Endothelial cell of umbilical vein (primary cell): ENCODE data around the gene C4orf51. TPM values are rescaled to one million over a fixed set of nuclear protein-coding genes. Genes with fewer than 3 reads are reported as not detected.

Source experiments
- BruUV-seq: library from RNA; stranded (reverse); fragments of 400-500 nt; replicated peaks from 2 replicates; lab custom pipeline; 2021; lab: Mats Ljungman, UMichigan
- CTCF ChIA-PET: fragments of 300-600, 350-600 bp; sonication (Branson Sonifier 250); formaldehyde crosslinking; loops from one replicate; lab custom pipeline; 2021; ENCODE audit warnings: antibody characterized with exemption, inconsistent platforms; lab: Charles Lee
- POLR2A ChIA-PET: fragments of 300-600, 350-600 bp; sonication (Branson Sonifier 250); formaldehyde crosslinking; loops from one replicate; lab custom pipeline; 2021; ENCODE audit warnings: antibody characterized with exemption, inconsistent platforms; lab: Charles Lee
- DNase-seq: peaks from one replicate; pipeline ENCODE4 v3.0.0-alpha.2; 2011; ENCODE audit warnings: low read depth, low spot score
- FAIRE-seq: peaks from 2 replicates; lab custom pipeline; 2011; peaks lifted over from hg19 to GRCh38; lab: Jason Lieb, UNC
- H2AFZ ChIP-seq: 2 replicates; pipeline ENCODE4 v1.6.0; 2012; ENCODE audit warnings: low read depth, low read length, control low read depth, inconsistent platforms
- H3K27ac ChIP-seq: 2 replicates; pipeline ENCODE4 v1.5.1; 2011; ENCODE audit warnings: low read depth, mild to moderate bottlenecking, control low read depth, low read length, moderate library complexity; ENCODE audit not compliant: insufficient read depth
- H3K27me3 ChIP-seq, 2 experiments: 2 replicates each; pipeline versions ENCODE4 v1.6.0 to v1.6.1; 2011; ENCODE audit warnings: low read length in 2 of 2, mixed read lengths in 1 of 2; ENCODE audit not compliant: control insufficient read depth in 2 of 2, insufficient read depth in 2 of 2
- H3K36me3 ChIP-seq, 2 experiments: 2 replicates in 1 of 2; 3 replicates in 1 of 2; pipeline ENCODE4 v1.5.1; 2011; ENCODE audit warnings: low read length in 2 of 2, mild to moderate bottlenecking in 1 of 2, moderate library complexity in 1 of 2; ENCODE audit not compliant: control insufficient read depth in 2 of 2, insufficient read depth in 2 of 2; ENCODE audit errors: extremely low read depth in 1 of 2
- H3K4me1 ChIP-seq: 3 replicates; pipeline ENCODE4 v1.5.1; 2011; ENCODE audit warnings: mild to moderate bottlenecking, low read length; ENCODE audit not compliant: control insufficient read depth, insufficient read depth; ENCODE audit errors: extremely low read depth
- H3K4me2 ChIP-seq: 2 replicates; pipeline ENCODE4 v1.6.1; 2011; ENCODE audit warnings: low read length, control low read depth, mixed read lengths; ENCODE audit not compliant: insufficient read depth
- H3K4me3 ChIP-seq, 3 experiments: fragments of 200-600 bp in 1 of 3; sonication (generic), shearing (Covaris generic) in 1 of 3; replicated peaks in 1 of 3; 2 replicates each; pipeline ENCODE4 v1.5.1; 2011 to 2016; ENCODE audit warnings: control low read depth in 3 of 3, low read length in 3 of 3, mild to moderate bottlenecking in 2 of 3, inconsistent platforms in 1 of 3, low read depth in 1 of 3, moderate library complexity in 1 of 3; ENCODE audit not compliant: insufficient read depth in 1 of 3
- H3K79me2 ChIP-seq: 2 replicates; pipeline ENCODE4 v1.6.0; 2012; ENCODE audit warnings: low read length, inconsistent platforms; ENCODE audit not compliant: control insufficient read depth, insufficient read depth
- H3K9ac ChIP-seq: replicated peaks from 2 replicates; pipeline ENCODE3; 2011; ENCODE audit warnings: low read length, control low read depth; ENCODE audit not compliant: insufficient read depth; ENCODE audit errors: extremely low read depth
- H3K9me1 ChIP-seq: replicated peaks from 3 replicates; pipeline ENCODE4 v1.6.0; 2011; ENCODE audit warnings: mild to moderate bottlenecking, low read length; ENCODE audit not compliant: control insufficient read depth, insufficient read depth; ENCODE audit errors: extremely low read depth
- H3K9me3 ChIP-seq: replicated peaks from 2 replicates; pipeline ENCODE4 v1.5.1; 2012; ENCODE audit warnings: low read length, inconsistent platforms; ENCODE audit not compliant: control insufficient read depth, insufficient read depth
- H4K20me1 ChIP-seq: replicated peaks from 2 replicates; pipeline ENCODE3; 2011; ENCODE audit warnings: mild to moderate bottlenecking, low read length; ENCODE audit not compliant: control insufficient read depth, insufficient read depth; ENCODE audit errors: extremely low read depth
- CTCF ChIP-seq, 2 donors: IDR thresholded peaks; 1 replicate in 1 of 2; 2 replicates in 1 of 2; pipeline ENCODE4 v1.5.1; 2011; ENCODE audit warnings: low read length in 2 of 2, mild to moderate bottlenecking in 2 of 2, moderate library complexity in 2 of 2, control low read depth in 1 of 2, inconsistent platforms in 1 of 2, low read depth in 1 of 2; ENCODE audit not compliant: insufficient read depth in 1 of 2; ENCODE audit errors: extremely low read depth in 1 of 2
- EZH2 ChIP-seq: IDR thresholded peaks from 2 replicates; pipeline ENCODE4 v1.6.1; 2012; ENCODE audit warnings: borderline replicate concordance, low read depth, mild to moderate bottlenecking, moderate library complexity, low read length, inconsistent platforms; ENCODE audit not compliant: severe bottlenecking
- FOS ChIP-seq: IDR thresholded peaks from 2 replicates; pipeline ENCODE4 v1.6.1; 2011; ENCODE audit warnings: mild to moderate bottlenecking, low read length, moderate library complexity, borderline replicate concordance; ENCODE audit not compliant: insufficient read depth
- GATA2 ChIP-seq: IDR thresholded peaks from 2 replicates; pipeline ENCODE4 v1.7.0; 2011; ENCODE audit warnings: low read depth, mild to moderate bottlenecking, moderate library complexity, mixed read lengths, low read length; ENCODE audit not compliant: insufficient read length, insufficient read depth
- JUN ChIP-seq: IDR thresholded peaks from 2 replicates; pipeline ENCODE4 v1.6.1; 2011; ENCODE audit warnings: borderline replicate concordance, low read depth; ENCODE audit not compliant: insufficient read length, insufficient read depth
- MAX ChIP-seq: IDR thresholded peaks from 2 replicates; pipeline ENCODE4 v1.6.1; 2011; ENCODE audit not compliant: insufficient read depth, insufficient read length
- MYC ChIP-seq: IDR thresholded peaks from one replicate; pipeline ENCODE4 v1.6.1; 2011; ENCODE audit warnings: mild to moderate bottlenecking, low read depth, low read length
- POLR2A ChIP-seq: IDR thresholded peaks from 2 replicates; pipeline ENCODE4 v1.6.1; 2012; ENCODE audit warnings: low read depth, mild to moderate bottlenecking, control low read depth, low read length
- POLR2AphosphoS5 ChIP-seq: IDR thresholded peaks from 2 replicates; pipeline ENCODE4 v1.6.1; 2012; ENCODE audit warnings: low read depth, mild to moderate bottlenecking, control low read depth, low read length, moderate library complexity; ENCODE audit not compliant: insufficient read depth
- dilution Hi-C: fragments of 300-500 bp; cut with MboI; formaldehyde crosslinking; loops from one replicate; pipeline ENCODE4 v1.15.0; 2019; ENCODE audit warnings: low sequenced_read_pairs; ENCODE audit not compliant: extremely low pct_ligation_motif_present
- intact Hi-C: fragments of 100-400 bp; cut with micrococcal nuclease; formaldehyde crosslinking; loops from one replicate; pipeline ENCODE4 v1.10.0; 2022
- polyA plus RNA-seq, 4 experiments: library from polyadenylated mRNA; depleted of rRNA in 3 of 4; stranded (reverse) in 3 of 4; unstranded in 1 of 4; fragments of >200 nt; gene quantifications; 2 replicates each; pipeline versions ENCODE4 v1.2.1 to v1.2.3, GENCODE V29; 2011 to 2012; ENCODE audit warnings: missing spikeins in 1 of 4
- total RNA-seq: library from RNA; stranded (reverse); gene quantifications from 2 replicates; pipeline ENCODE4 v1.2.3, GENCODE V29; 2021

The C4orf51 gene
- total and polyA plus RNA-seq, 2 donors (not counting 3 experiments of a cell fraction or from before 2014, with no cell fraction given): not detected

GRCh38 chr4:145709843-145710242 lies 29.9 kb downstream of the C4orf51 start:
- intact Hi-C loops (no loop called here), dilution Hi-C loops (no loop called here)
- Histone ChIP-seq H3K9me1 (no peaks in the 10 kb centered on the region), H3K79me2 (no peaks in the 10 kb centered on the region), H3K27me3 (peaks cover 7 to 11% of the 10 kb centered on the region in 2 experiments), H2AFZ (no peak overlapping the region), H3K36me3 (no peaks in the 10 kb centered on the region), H3K27ac (no peak overlapping the region), H3K9me3 (no peaks in the 10 kb centered on the region), H3K4me2 (no peak overlapping the region), H4K20me1 (no peaks in the 10 kb centered on the region), H3K4me3 (no peak overlapping the region), H3K4me1 (no peaks in the 10 kb centered on the region), H3K9ac (no peak overlapping the region)
- DNase-seq (no peak), FAIRE-seq (no peak)
- TF ChIP-seq POLR2A: no peak
- no peak for TF ChIP-seq CTCF (IDR thresholded peaks at IDR 0.05; ENCODE audit: extremely low read depth in 1 of 2, insufficient read depth in 1 of 2, low read depth in 1 of 2, low read length in 2 of 2)
- no peak for TF ChIP-seq GATA2
- TF ChIP-seq MAX: no peak
- no peak for TF ChIP-seq POLR2AphosphoS5
- POLR2A ChIA-PET: no interaction called here
- CTCF ChIA-PET: interaction anchor here (0.8 kb wide), 1 partner anchor 178 kb away, joined by 3 read pairs; no protein-coding TSS in a partner anchor
- no TSS peak for BruUV-seq

- Histone ChIP-seq H3K27ac (no peak overlapping the region), H3K9me3 (no peaks in the 10 kb centered on the region), H3K9ac (no peak overlapping the region), H4K20me1 (no peaks in the 10 kb centered on the region), H3K4me2 (no peak overlapping the region), H2AFZ (no peak overlapping the region), H3K4me3 (no peak overlapping the region), H3K79me2 (no peaks in the 10 kb centered on the region), H3K36me3 (no peaks in the 10 kb centered on the region), H3K9me1 (no peaks in the 10 kb centered on the region), H3K4me1 (no peaks in the 10 kb centered on the region), H3K27me3 (peaks cover 20 to 21% of the 10 kb centered on the region in 2 experiments)
- TF ChIP-seq POLR2AphosphoS5: no peak
- TF ChIP-seq CTCF (IDR thresholded peaks at IDR 0.05; ENCODE audit: extremely low read depth in 1 of 2, insufficient read depth in 1 of 2, low read depth in 1 of 2, low read length in 2 of 2): no peak
- no peak for TF ChIP-seq EZH2
- no peak for TF ChIP-seq POLR2A
- no peak for TF ChIP-seq JUN
- TF ChIP-seq MAX: no peak
- TF ChIP-seq GATA2: no peak
- no peak for TF ChIP-seq MYC
- no peak for TF ChIP-seq FOS
- no TSS peak for BruUV-seq
- POLR2A ChIA-PET: no interaction called here
- dilution Hi-C loops (no loop called here), intact Hi-C loops (no loop called here)
- CTCF ChIA-PET: no interaction called here
- DNase-seq (no peak), FAIRE-seq (no peak)
Observed at GRCh38 chr4:145716200-145716599, 36.3 kb downstream of the C4orf51 start.
